Peyer's patch (tissue), 4 donors: ENCODE measurements around the gene CSNK2A3.

ENCODE experiments used
- CTCF ChIP-seq, 6 experiments: fragments of 450-650 bp in 4 of 6; fragments of 200-600 bp in 2 of 6; sonication (generic) in 1 of 6; IDR thresholded peaks; one replicate each; pipeline ENCODE4 v1.5.1; 2017 to 2019; ENCODE audit warnings: antibody characterized with exemption in 6 of 6, mild to moderate bottlenecking in 3 of 6, moderate library complexity in 1 of 6
- POLR2A ChIP-seq, 2 donors: fragments of 450-650 bp; IDR thresholded peaks; one replicate each; pipeline ENCODE4 v1.5.1; 2017; ENCODE audit warnings: antibody characterized with exemption in 2 of 2, mild to moderate bottlenecking in 2 of 2, moderate library complexity in 2 of 2

- TF ChIP-seq CTCF (IDR thresholded peaks at IDR 0.05) (no peak), POLR2A (IDR thresholded peaks at IDR 0.05) (no peak)
Measured at GRCh38 chr11:11374358-11375148, 21.5 kb upstream of the CSNK2A3 start.
